K562 (cell line): Measurements from ENCODE around the gene MPIG6B. TPM values are rescaled to one million over a fixed set of nuclear protein-coding genes. Genes with fewer than 3 reads are reported as not detected.

Source experiments
- ATAC-seq: fragments of 200-7000 bp; cut with Tn5 transposase; 3 replicates; pipeline ENCODE4 v1.9.1; 2020; ENCODE audit warnings: moderate library complexity
- BruUV-seq: library from RNA; stranded (reverse); fragments of 400-500 nt; replicated peaks from 2 replicates; lab custom pipeline; 2021; lab: Mats Ljungman, UMichigan
- CTCF ChIA-PET: fragments of 300-600 bp; formaldehyde crosslinking; extraction: SDS; loops from one replicate; lab custom pipeline; 2021; ENCODE audit warnings: low intra/inter-chr PET ratio; lab: Yijun Ruan, JAX
- POLR2A ChIA-PET: fragments of 300-600, 350-650 bp; sonication (Branson Sonifier 250); formaldehyde crosslinking; extraction: SDS; loops from one replicate; lab custom pipeline; 2021; ENCODE audit warnings: antibody characterized with exemption, inconsistent platforms; lab: Yijun Ruan, JAX
- DNase-seq, 4 experiments: peaks; one replicate each; pipeline versions ENCODE4 v3.0.0 to v3.0.0-alpha.2; 2011 to 2018; ENCODE audit warnings: low spot score in 3 of 4, mixed read lengths in 3 of 4; ENCODE audit errors: extremely low read depth in 1 of 4
- FAIRE-seq: peaks from 2 replicates; lab custom pipeline; 2011; peaks lifted over from hg19 to GRCh38; lab: Jason Lieb, UNC
- H2AFZ ChIP-seq: 2 replicates; pipeline ENCODE4 v1.6.0; 2011; ENCODE audit warnings: low read depth, low read length, control low read depth, inconsistent platforms
- H3K27ac ChIP-seq: fragments of 200-600 bp; 3 replicates; pipeline ENCODE4 v1.8.0; 2011; ENCODE audit warnings: low read depth, mild to moderate bottlenecking, control low read depth, inconsistent platforms, low read length, moderate library complexity, mixed read lengths; ENCODE audit errors: extremely low read depth
- H3K27me3 ChIP-seq, 2 experiments: fragments of 300-600 bp in 1 of 2; 2 replicates in 1 of 2; 3 replicates in 1 of 2; pipeline versions ENCODE4 v1.6.0 to v1.8.0; 2011; ENCODE audit warnings: inconsistent platforms in 2 of 2, low read length in 2 of 2, mild to moderate bottlenecking in 1 of 2, mixed read lengths in 1 of 2, moderate library complexity in 1 of 2; ENCODE audit not compliant: control insufficient read depth in 2 of 2, insufficient read depth in 2 of 2
- H3K36me3 ChIP-seq: fragments of 300-600 bp; 3 replicates; pipeline ENCODE4 v1.8.0; 2011; ENCODE audit warnings: mild to moderate bottlenecking, low read length, inconsistent platforms; ENCODE audit not compliant: control insufficient read depth, insufficient read depth
- H3K4me1 ChIP-seq, 2 experiments: fragments of 200-600 bp in 1 of 2; replicated peaks in 1 of 2; 2 replicates in 1 of 2; 3 replicates in 1 of 2; pipeline versions ENCODE4 v1.5.1 to v1.8.0; 2011; ENCODE audit warnings: inconsistent platforms in 2 of 2, low read length in 2 of 2, mild to moderate bottlenecking in 1 of 2, mixed read lengths in 1 of 2, moderate library complexity in 1 of 2; ENCODE audit not compliant: control insufficient read depth in 2 of 2, insufficient read depth in 2 of 2
- H3K4me2 ChIP-seq: 2 replicates; pipeline ENCODE4 v1.6.1; 2011; ENCODE audit warnings: low read length, control low read depth, inconsistent platforms, mixed read lengths; ENCODE audit not compliant: insufficient read depth
- H3K4me3 ChIP-seq: fragments of 200-600 bp; sonication (generic), shearing (Covaris generic); 2 replicates; pipeline ENCODE4 v1.5.1; 2016; ENCODE audit warnings: control low read depth, inconsistent platforms
- H3K79me2 ChIP-seq: fragments of 200-600 bp; 3 replicates; pipeline ENCODE4 v1.8.0; 2011; ENCODE audit warnings: low read length, inconsistent platforms; ENCODE audit not compliant: control insufficient read depth, insufficient read depth
- H3K9ac ChIP-seq, 2 experiments: 2 replicates each; pipeline versions ENCODE4 v1.6.0 to v1.6.1; 2011; ENCODE audit warnings: low read depth in 2 of 2, low read length in 2 of 2, control low read depth in 1 of 2, inconsistent platforms in 1 of 2, mild to moderate bottlenecking in 1 of 2, mixed read lengths in 1 of 2; ENCODE audit not compliant: insufficient read depth in 1 of 2
- H3K9me1 ChIP-seq: one replicate; pipeline ENCODE4 v1.6.0; 2011; ENCODE audit warnings: inconsistent platforms, mild to moderate bottlenecking, low read length, moderate library complexity; ENCODE audit not compliant: control insufficient read depth, insufficient read depth
- H3K9me3 ChIP-seq: replicated peaks from 2 replicates; pipeline ENCODE4 v1.5.1; 2011; ENCODE audit warnings: low read depth, low read length, inconsistent platforms; ENCODE audit not compliant: control insufficient read depth, insufficient read depth
- H4K20me1 ChIP-seq: replicated peaks from 2 replicates; pipeline ENCODE4 v1.6.1; 2011; ENCODE audit warnings: low read length, inconsistent platforms, mixed read lengths; ENCODE audit not compliant: control insufficient read depth, insufficient read depth
- ARID3A ChIP-seq: IDR thresholded peaks from 2 replicates; pipeline ENCODE4 v1.6.1; 2012; ENCODE audit warnings: low read depth, low read length, improper control_type of control experiment, borderline replicate concordance
- BDP1 ChIP-seq: IDR thresholded peaks from 3 replicates; pipeline ENCODE4 v1.6.1; 2011; ENCODE audit not compliant: insufficient read length, insufficient read depth
- E2F5 ChIP-seq: sonication (generic); formaldehyde crosslinking; IDR thresholded peaks from 2 replicates; pipeline ENCODE4 v1.8.0; 2022; ENCODE audit warnings: mild to moderate bottlenecking, missing genetic modification reagents
- HDAC2 ChIP-seq: fragments of 450-650 bp; IDR thresholded peaks from 2 replicates; pipeline ENCODE4 v1.6.1; 2016; ENCODE audit warnings: mild to moderate bottlenecking
- MCM3 ChIP-seq: fragments of 450-650 bp; IDR thresholded peaks from 2 replicates; pipeline ENCODE4 v1.6.1; 2016
- MEF2D ChIP-seq: conservative IDR thresholded peaks from 2 replicates; pipeline ENCODE4 v1.6.1; 2016; ENCODE audit warnings: low read depth, missing genetic modification characterization, missing compliant biosample characterization
- MIER1 ChIP-seq: fragments of 450-650 bp; IDR thresholded peaks from 2 replicates; pipeline ENCODE4 v1.6.1; 2016; ENCODE audit warnings: antibody characterized with exemption, mild to moderate bottlenecking, low read depth
- MITF ChIP-seq: IDR thresholded peaks from 2 replicates; pipeline ENCODE4 v1.6.1; 2014; ENCODE audit warnings: antibody characterized with exemption
- OTX1 ChIP-seq: fragments of 450-650 bp; formaldehyde crosslinking; IDR thresholded peaks from 2 replicates; pipeline ENCODE4 v1.4.0; 2022; ENCODE audit warnings: mild to moderate bottlenecking
- POLR2H ChIP-seq: IDR thresholded peaks from 2 replicates; pipeline ENCODE4 v1.6.1; 2016; ENCODE audit warnings: missing genetic modification characterization, low read depth, mild to moderate bottlenecking, control low read depth, missing compliant biosample characterization, moderate library complexity
- SIN3A ChIP-seq, 2 experiments: fragments of 150-350 bp in 1 of 2; IDR thresholded peaks; 2 replicates each; pipeline ENCODE4 v1.6.1; 2011 to 2016; ENCODE audit warnings: borderline replicate concordance in 2 of 2, low read depth in 2 of 2, low read length in 2 of 2, mild to moderate bottlenecking in 2 of 2, moderate library complexity in 2 of 2; ENCODE audit not compliant: control insufficient read depth in 1 of 2
- SMARCA4 ChIP-seq: fragments of 450-650 bp; IDR thresholded peaks from 2 replicates; pipeline ENCODE4 v1.6.1; 2016
- U2AF1 ChIP-seq: fragments of 200-400 bp; formaldehyde crosslinking; optimal IDR thresholded peaks from 2 replicates; pipeline ENCODE3; 2017; ENCODE audit warnings: mild to moderate bottlenecking, low read depth, low read length, moderate library complexity
- ZNF431 ChIP-seq: sonication (generic); formaldehyde crosslinking; IDR thresholded peaks from 2 replicates; pipeline ENCODE4 v1.8.0; 2022; ENCODE audit warnings: mild to moderate bottlenecking, missing genetic modification reagents
- ZNF518B ChIP-seq: fragments of 250-450 bp; sonication (Bioruptor Pico); IDR thresholded peaks from 2 replicates; pipeline ENCODE4 v1.5.0; 2021; ENCODE audit warnings: mild to moderate bottlenecking, moderate library complexity
- WGBS: fragments of 100-300 bp; shearing (Covaris generic); methylation state at CpG from one replicate; pipeline ENCODE4 v1.1.6; 2016; ENCODE audit warnings: low coverage, mixed read lengths; ENCODE audit not compliant: insufficient coverage; ENCODE audit errors: missing lambda C conversion rate; 5-methylcytosine and 5-hydroxymethylcytosine counted together
- in situ Hi-C: fragments of 300-500 bp; cut with MboI; formaldehyde crosslinking; loops from 4 replicates; pipeline ENCODE4 v1.15.0; 2018; ENCODE audit warnings: inconsistent platforms, mixed read lengths
- intact Hi-C: fragments of 100-400 bp; cut with micrococcal nuclease; formaldehyde crosslinking; loops from 2 replicates; pipeline ENCODE4 v1.14.2; 2022
- polyA plus RNA-seq, 8 experiments: library from polyadenylated mRNA; depleted of rRNA in 4 of 8; stranded (reverse) in 5 of 8; unstranded in 3 of 8; fragments of >200 nt; fragmentation: Nextera tagmentation in 2 of 8; fragmentation: Illumina TruSeq in 1 of 8; extraction: Ambion mirVana in 2 of 8; extraction: Trizol in 1 of 8; gene quantifications; 2 replicates each; pipeline versions ENCODE4 v1.2.1 to v1.2.3, GENCODE V29; 2011 to 2014; ENCODE audit warnings: inconsistent platforms in 1 of 8, missing spikeins in 1 of 8
- total RNA-seq, 7 experiments: library from RNA; depleted of rRNA in 6 of 7; stranded (reverse); fragments of >200 nt in 6 of 7; fragmentation: Illumina TruSeq in 2 of 7; extraction: Trizol in 2 of 7; gene quantifications; 2 replicates each; pipeline versions ENCODE4 v1.2.1 to v1.2.3, GENCODE V29; 2011 to 2021; ENCODE audit warnings: low replicate concordance in 1 of 7

MPIG6B gene
- total and polyA plus RNA-seq, 9 of the 15 experiments (the other 6 are each of a cell fraction or from before 2014, with no cell fraction given) = 0.11 to 1.2 (median 0.28) TPM; not detected in 1

DNA sequence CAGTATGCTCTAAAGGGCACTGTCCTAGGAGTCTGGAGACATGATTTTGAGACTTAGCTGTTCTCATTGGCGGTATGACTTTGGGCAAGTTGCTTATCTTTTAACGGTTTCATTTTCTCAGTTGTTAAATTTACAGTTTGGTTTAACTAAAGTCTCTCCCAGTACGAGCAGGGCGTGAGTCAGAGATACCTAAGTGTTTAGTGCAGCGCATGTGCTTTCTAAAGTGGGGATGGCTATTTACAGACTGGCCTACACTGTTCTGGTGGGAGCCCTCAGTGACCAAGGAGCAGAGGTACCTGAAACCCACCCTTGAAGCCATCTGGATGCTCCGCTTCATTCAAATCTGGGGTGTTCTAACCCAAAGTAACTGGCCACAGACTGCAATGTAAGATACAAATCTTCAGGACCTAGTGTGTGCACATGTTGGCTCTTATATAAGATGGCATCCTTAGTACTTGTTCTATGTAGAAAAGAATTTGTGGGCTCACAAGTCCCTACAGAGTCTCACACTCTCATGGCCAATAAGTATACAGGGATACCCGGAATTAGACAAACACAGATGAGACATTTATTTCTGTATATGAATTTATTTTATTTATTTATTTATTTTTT is 27.3 kb downstream of the MPIG6B start:
- ChIA-PET CTCF (no interaction called here), POLR2A (interaction anchor here (0.6 to 7.7 kb wide), 9 partner anchors 9 to 56 kb away, joined by 3 to 108 read pairs (median 4); partner anchors contain the start of genes CLIC1, DDAH2, MSH5 and VARS1)
- no peaks in the 10 kb centered on the region for H3K27me3 ChIP-seq
- peaks cover 33% of the 10 kb centered on the region for H3K36me3 ChIP-seq
- H3K4me1 ChIP-seq = peaks cover 5 to 15% of the 10 kb centered on the region in 2 experiments
- ATAC-seq (peak; percentile 68), FAIRE-seq (peak; percentile 35), DNase-seq (peak in 1 of 4 experiments; percentile 62)
- H3K4me3 ChIP-seq = no peak overlapping the region
- no peaks in the 10 kb centered on the region for H3K79me2 ChIP-seq
- H2AFZ ChIP-seq = peak overlapping the region; percentile 4; the same call in 1 of the 2 replicates
- WGBS = 28% methylated on average over 7 of the region's 7 CpGs
- no peaks in the 10 kb centered on the region for H4K20me1 ChIP-seq
- no peaks in the 10 kb centered on the region for H3K9me3 ChIP-seq
- in situ Hi-C loops = no loop called here
- H3K4me2 ChIP-seq = no peak overlapping the region
- intact Hi-C loops = no loop called here
- H3K9ac ChIP-seq = peak overlapping the region; percentile 6 to 36; a peak in 3 of 4 replicates
- no TSS peak for BruUV-seq
- H3K9me1 ChIP-seq = peaks cover 4% of the 10 kb centered on the region
- H3K27ac ChIP-seq = peak overlapping the region; percentile 37; the same call in 2 of the 3 replicates
- 0 out of 2 replicates have a peak, but pooled peaks have one; percentile 48 for TF ChIP-seq POLR2H (tag)
- TF ChIP-seq SMARCA4 = no peak
- TF ChIP-seq OTX1 = no peak
- TF ChIP-seq SIN3A (IDR thresholded peaks at IDR 0.05; ENCODE audit: borderline replicate concordance in 2 of 2, control insufficient read depth in 1 of 2, low read depth in 2 of 2, low read length in 2 of 2) = no peak
- no peak for TF ChIP-seq MITF
- no peak for TF ChIP-seq ZNF518B (CRISPR knock-in tag)
- TF ChIP-seq MCM3 = no peak
- no peak for TF ChIP-seq MIER1
- no peak for TF ChIP-seq BDP1
- no peak for TF ChIP-seq ZNF431
- TF ChIP-seq HDAC2 = no peak
- TF ChIP-seq U2AF1 = no peak
- no peak for TF ChIP-seq MEF2D (tag)
- TF ChIP-seq E2F5 (CRISPR knock-in tag) = no peak
- TF ChIP-seq ARID3A = no peak
